PC-9 (cell line): ENCODE measurements around the gene FAHD1.

Experiments
- CTCF ChIP-seq: fragments of 200-600 bp; sonication (generic); conservative IDR thresholded peaks from 2 replicates; pipeline ENCODE4 v1.6.1; 2017; ENCODE audit warnings: mixed run types, antibody characterized with exemption, mild to moderate bottlenecking, moderate library complexity
- EZH2 ChIP-seq: fragments of 200-600 bp; sonication (generic); IDR thresholded peaks from 2 replicates; pipeline ENCODE4 v1.8.0; 2017; ENCODE audit warnings: antibody characterized with exemption, low read depth

- TF ChIP-seq CTCF (no peak), EZH2 (no peak)
Observed at GRCh38 chr16:1828645-1829410, 1.8 kb downstream of the FAHD1 start.
